ENCODE results near the gene RNF224.

GRCh38 chr9:137240318-137240840 lies 13.1 kb downstream of the RNF224 start:
- TF ChIP-seq GATA2 (IDR thresholded peaks at IDR 0.05; ENCODE audit: low read depth, low read length) (no peak), GATA3 (IDR thresholded peaks at IDR 0.05; ENCODE audit: low read depth, low read length) (no peak)

Measured in SH-SY5Y (cell line).